Esophagus squamous epithelium (tissue), 5 donors: ENCODE results near the gene CWC15. TPM values are rescaled to one million over a fixed set of nuclear protein-coding genes. Genes with fewer than 3 reads are reported as not detected.
"Not testable (repeated sequence)": the region's sequence is repeated elsewhere in the genome, so short reads cannot be mapped to it uniquely, and the experiment has no call there.

Source experiments
- DNase-seq: peaks from one replicate; lab custom pipeline; 2025; lab: John Stamatoyannopoulos, UW
- H3K27ac ChIP-seq, 4 donors: fragments of 200-600 bp; sonication (generic); one replicate each; pipeline ENCODE4 v1.5.1; 2016 to 2019; ENCODE audit warnings: mild to moderate bottlenecking in 1 of 4
- H3K27me3 ChIP-seq, 4 donors: fragments of 200-600 bp; sonication (generic); 1 replicate in 3 of 4; 2 replicates in 1 of 4; pipeline versions ENCODE4 v1.5.1 to v1.6.0; 2017 to 2021; ENCODE audit warnings: antibody characterized with exemption in 1 of 4
- H3K36me3 ChIP-seq, 3 donors: fragments of 200-600 bp; sonication (generic); one replicate each; pipeline ENCODE4 v1.5.1; 2016 to 2019
- H3K4me1 ChIP-seq, 3 donors: fragments of 200-600 bp; sonication (generic); one replicate each; pipeline ENCODE4 v1.5.1; 2017 to 2019
- H3K4me3 ChIP-seq, 4 donors: fragments of 200-600 bp; sonication (generic); 1 replicate in 3 of 4; 2 replicates in 1 of 4; pipeline ENCODE4 v1.5.1; 2016 to 2019; ENCODE audit warnings: mild to moderate bottlenecking in 2 of 4, moderate library complexity in 1 of 4
- H3K9me3 ChIP-seq, 3 donors: fragments of 200-600 bp; sonication (generic); one replicate each; pipeline ENCODE4 v1.5.1; 2016 to 2019
- POLR2A ChIP-seq, 4 donors: fragments of 450-650 bp; IDR thresholded peaks; one replicate each; pipeline ENCODE4 v1.6.1; 2017; ENCODE audit warnings: antibody characterized with exemption in 4 of 4, mild to moderate bottlenecking in 4 of 4, moderate library complexity in 3 of 4
- WGBS, 2 donors: methylation state at CpG; one replicate each; pipeline ENCODE4 v1.1.5; 2018; 5-methylcytosine and 5-hydroxymethylcytosine counted together
- intact Hi-C: fragments of 100-400 bp; cut with DNase I; formaldehyde crosslinking; loops from one replicate; pipeline ENCODE4 v1.15.0; 2022
- total RNA-seq, 4 donors: library from RNA; depleted of rRNA; stranded (reverse); fragments of >200 nt; gene quantifications; one replicate each; pipeline ENCODE4 v1.1.0, GENCODE V29; 2016
- TF ChIP-seq, protein P1 (sequence below), 6 experiments: fragments of 450-650 bp in 4 of 6; fragments of 200-600 bp in 2 of 6; sonication (generic) in 2 of 6; IDR thresholded peaks; one replicate each; pipeline ENCODE4 v1.5.1; 2016 to 2019; ENCODE audit warnings: antibody characterized with exemption in 6 of 6, mild to moderate bottlenecking in 4 of 6, moderate library complexity in 4 of 6
- donor health status: DM: yes; HTN: yes; CAD: no.

CWC15 gene
- total RNA-seq, 4 donors from 2014 or later, result 29.3 to 52.6 (median 37.6) TPM

DNA sequence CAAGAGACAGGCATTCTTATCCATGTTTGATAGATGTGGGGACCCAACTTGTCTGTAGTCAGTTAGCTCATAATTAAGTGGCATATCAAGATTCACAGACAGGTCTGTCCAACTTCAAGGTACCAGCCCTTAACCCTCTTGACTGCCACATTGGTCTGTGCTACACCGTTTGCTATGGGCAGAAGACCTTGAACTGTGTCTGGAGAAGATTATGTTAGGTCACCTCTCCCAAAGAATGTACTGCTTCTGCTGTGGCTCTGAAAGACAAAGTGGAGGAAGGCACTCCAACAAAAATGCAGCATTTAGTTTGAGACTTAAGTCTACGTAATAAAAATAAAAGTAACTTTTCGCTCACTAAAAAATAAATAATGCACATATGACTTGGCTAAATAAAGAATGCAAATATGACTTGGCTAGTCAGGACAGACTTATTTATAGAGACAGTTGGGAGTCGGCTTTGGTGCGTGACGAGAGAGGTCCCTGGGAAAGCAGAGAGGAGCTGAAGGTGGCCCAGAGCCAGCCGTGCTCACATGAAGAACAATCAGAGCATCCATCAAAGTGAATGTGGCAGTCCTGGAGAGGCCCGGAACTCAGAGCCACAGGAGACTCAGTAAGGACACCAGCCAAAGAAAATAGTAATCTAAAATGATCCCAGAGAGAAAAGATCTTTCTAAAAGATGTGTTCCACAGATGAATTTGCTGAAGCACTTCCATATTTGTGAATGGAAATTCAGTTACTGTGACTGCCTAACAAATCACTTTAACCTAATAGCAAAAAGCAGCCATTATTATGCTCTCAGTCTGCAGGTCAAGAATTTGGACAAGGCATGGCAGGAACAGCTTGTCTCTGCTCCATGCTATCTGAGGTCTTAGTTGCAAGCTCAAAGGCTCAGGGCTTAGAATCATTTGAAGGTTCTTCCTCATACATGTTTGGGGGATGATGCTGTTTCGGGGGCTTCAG lies 35.0 kb downstream of the CWC15 start:
- Histone ChIP-seq H3K27me3 (no peaks in the 10 kb centered on the region), H3K4me1 (peaks cover 0 to 30% (median 9%) of the 10 kb centered on the region in 3 donors), H3K9me3 (no peaks in the 10 kb centered on the region), H3K36me3 (no peaks in the 10 kb centered on the region), H3K27ac (peak overlapping the region in 3 of 4 donors; percentile 52 to 75 (median 62)), H3K4me3 (no peak overlapping the region)
- TF ChIP-seq POLR2A (IDR thresholded peaks at IDR 0.05), result no peak
- intact Hi-C loops, result no loop called here
- WGBS, 2 donors, result 28 to 34% methylated on average over 8 to 9 of the region's 9 CpGs
- DNase-seq, result no peak

DNA sequence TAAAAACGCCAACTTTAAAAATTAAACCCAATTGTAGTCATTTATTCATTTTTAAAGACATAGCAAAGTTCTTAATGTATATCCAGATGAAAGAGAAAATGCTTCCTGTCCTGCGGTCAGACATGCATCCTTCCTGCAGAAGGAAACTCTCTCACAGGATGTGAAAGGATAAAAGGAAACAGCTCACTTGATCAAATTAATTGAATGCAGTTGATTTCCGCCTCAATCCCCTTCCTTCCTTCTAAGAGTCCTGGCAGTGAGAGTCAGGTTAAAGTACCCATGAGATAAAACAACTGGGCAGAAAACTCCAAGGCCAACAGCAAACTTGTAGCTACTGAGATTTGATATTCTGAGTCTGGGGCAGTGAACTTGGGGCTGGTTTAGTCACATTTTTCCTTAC lies 38.5 kb downstream of the CWC15 start:
- H3K4me3 ChIP-seq, result no peak overlapping the region
- no peak for DNase-seq
- H3K9me3 ChIP-seq, result no peaks in the 10 kb centered on the region
- intact Hi-C loops, result no loop called here
- peak overlapping the region in 2 of 4 donors; percentile 54 to 58 for H3K27ac ChIP-seq
- no peaks in the 10 kb centered on the region for H3K36me3 ChIP-seq
- peaks cover 0 to 36% (median 9%) of the 10 kb centered on the region in 3 donors for H3K4me1 ChIP-seq
- TF ChIP-seq, protein P1, sequence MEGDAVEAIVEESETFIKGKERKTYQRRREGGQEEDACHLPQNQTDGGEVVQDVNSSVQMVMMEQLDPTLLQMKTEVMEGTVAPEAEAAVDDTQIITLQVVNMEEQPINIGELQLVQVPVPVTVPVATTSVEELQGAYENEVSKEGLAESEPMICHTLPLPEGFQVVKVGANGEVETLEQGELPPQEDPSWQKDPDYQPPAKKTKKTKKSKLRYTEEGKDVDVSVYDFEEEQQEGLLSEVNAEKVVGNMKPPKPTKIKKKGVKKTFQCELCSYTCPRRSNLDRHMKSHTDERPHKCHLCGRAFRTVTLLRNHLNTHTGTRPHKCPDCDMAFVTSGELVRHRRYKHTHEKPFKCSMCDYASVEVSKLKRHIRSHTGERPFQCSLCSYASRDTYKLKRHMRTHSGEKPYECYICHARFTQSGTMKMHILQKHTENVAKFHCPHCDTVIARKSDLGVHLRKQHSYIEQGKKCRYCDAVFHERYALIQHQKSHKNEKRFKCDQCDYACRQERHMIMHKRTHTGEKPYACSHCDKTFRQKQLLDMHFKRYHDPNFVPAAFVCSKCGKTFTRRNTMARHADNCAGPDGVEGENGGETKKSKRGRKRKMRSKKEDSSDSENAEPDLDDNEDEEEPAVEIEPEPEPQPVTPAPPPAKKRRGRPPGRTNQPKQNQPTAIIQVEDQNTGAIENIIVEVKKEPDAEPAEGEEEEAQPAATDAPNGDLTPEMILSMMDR (IDR thresholded peaks at IDR 0.05), result no peak
- TF ChIP-seq POLR2A (IDR thresholded peaks at IDR 0.05), result no peak
- no peaks in the 10 kb centered on the region for H3K27me3 ChIP-seq
- WGBS, 2 donors, result 73 to 79% methylated on average over 3 of the region's 3 CpGs

DNA sequence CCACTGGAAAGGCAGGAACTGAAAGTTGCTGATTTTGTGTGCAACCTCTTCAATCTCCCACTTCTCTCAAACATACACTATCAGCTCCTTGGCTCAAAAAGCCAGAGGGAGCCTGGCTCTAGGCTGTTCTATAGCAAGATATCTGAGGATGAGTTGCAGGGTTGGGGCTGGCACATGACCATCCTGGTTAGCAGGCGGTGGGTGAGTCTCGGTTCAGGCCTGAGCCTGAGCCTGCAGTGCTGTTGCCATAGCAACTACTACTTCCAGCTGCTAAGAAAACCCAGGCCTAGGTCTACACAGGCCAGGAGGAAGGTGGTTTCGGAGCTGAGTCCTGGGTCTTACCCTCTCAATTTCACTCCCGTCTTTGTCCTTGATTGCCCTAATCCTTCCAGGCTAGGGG lies 39.0 kb downstream of the CWC15 start:
- intact Hi-C loops, result no loop called here
- Histone ChIP-seq H3K36me3 (no peaks in the 10 kb centered on the region), H3K9me3 (no peaks in the 10 kb centered on the region), H3K4me1 (peaks cover 0 to 36% (median 9%) of the 10 kb centered on the region in 3 donors), H3K27me3 (no peaks in the 10 kb centered on the region), H3K27ac (peak overlapping the region in 3 of 4 donors; percentile 1 to 58 (median 54)), H3K4me3 (no peak overlapping the region)
- no peak for DNase-seq
- WGBS, 2 donors, result 52 to 58% methylated on average over 4 of the region's 4 CpGs
- no peak for TF ChIP-seq POLR2A (IDR thresholded peaks at IDR 0.05)
- TF ChIP-seq, protein P1 (IDR thresholded peaks at IDR 0.05), result no peak

DNA sequence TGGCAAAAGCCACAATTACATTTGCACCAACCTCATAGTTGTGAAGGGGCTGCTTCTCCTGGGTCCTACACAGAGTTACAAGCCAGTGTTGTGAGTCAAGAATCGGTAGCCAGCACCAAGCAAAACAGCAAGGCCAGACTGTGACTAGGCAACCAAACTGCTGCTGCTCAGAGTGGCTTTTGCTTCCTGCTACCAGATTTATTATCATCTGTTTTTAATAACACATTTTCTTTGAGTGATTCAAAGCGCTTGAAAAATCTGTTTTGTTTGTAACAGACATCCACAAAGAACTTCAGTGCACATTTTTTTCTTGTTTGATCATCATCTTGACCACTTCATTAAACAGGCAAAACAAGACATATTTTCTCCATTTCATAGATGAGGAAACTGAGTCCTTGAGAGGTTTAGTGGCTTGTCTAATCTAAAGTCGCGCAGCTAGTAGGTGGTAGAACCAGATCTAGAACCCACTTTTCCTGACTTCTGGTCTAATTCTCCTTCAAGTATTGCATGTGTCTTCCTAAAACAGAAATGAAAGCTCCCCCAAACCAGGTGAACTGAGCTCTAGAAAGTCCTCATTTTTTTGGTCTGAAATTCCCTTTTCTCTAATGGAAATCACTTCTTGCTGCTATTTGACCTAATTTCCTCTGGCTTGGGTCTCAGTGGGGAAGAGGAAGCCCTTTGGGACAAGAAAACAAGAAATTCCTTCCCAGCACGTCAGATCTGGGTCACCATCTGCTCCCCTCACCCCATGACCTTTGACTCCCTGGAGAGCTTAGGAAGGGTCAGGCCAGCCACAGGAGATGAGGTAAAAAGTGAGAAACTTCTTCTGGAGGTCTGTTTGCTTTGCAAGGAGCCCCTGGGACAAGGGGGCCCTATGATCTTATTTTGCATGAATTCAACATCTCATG lies 39.9 kb downstream of the CWC15 start:
- H3K27me3 ChIP-seq, result no peaks in the 10 kb centered on the region
- H3K27ac ChIP-seq, result peak overlapping the region in 3 of 4 donors; percentile 8 to 57 (median 42)
- H3K4me1 ChIP-seq, result peaks cover 0 to 29% (median 6%) of the 10 kb centered on the region in 3 donors
- H3K9me3 ChIP-seq, result no peaks in the 10 kb centered on the region
- intact Hi-C loops, result no loop called here
- DNase-seq, result no peak
- WGBS, 2 donors, result 53 to 65% methylated on average over 5 of the region's 5 CpGs
- no peak overlapping the region for H3K4me3 ChIP-seq
- no peak for TF ChIP-seq POLR2A (IDR thresholded peaks at IDR 0.05)
- TF ChIP-seq, protein P1 (IDR thresholded peaks at IDR 0.05), result no peak
- H3K36me3 ChIP-seq, result no peaks in the 10 kb centered on the region

DNA sequence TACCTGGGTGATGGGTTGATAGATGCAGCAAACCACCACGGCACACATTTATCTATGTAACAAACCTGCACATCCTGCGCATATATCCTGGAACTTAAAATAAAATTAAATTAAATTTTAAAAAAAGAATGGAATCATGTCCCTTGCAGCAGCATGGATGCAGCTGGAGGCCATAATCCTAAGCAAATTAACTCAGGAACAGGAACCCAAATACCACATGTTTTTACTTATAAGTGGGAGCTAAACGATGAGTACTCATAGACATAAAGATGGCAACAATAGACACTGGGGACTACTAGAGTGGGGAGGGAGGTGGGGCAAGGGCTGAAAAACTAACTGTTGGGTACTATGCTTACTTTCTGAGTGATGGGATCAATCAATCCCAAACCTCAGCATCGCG lies 40.9 kb downstream of the CWC15 start:
- intact Hi-C loops, result no loop called here
- Histone ChIP-seq H3K4me1 (peaks cover 0 to 31% (median 15%) of the 10 kb centered on the region in 3 donors), H3K9me3 (no peaks in the 10 kb centered on the region), H3K4me3 (no peak overlapping the region), H3K27me3 (no peaks in the 10 kb centered on the region), H3K27ac (peak overlapping the region in 2 of 4 donors; percentile 8 to 57), H3K36me3 (no peaks in the 10 kb centered on the region)
- TF ChIP-seq, protein P1 (IDR thresholded peaks at IDR 0.05), result no peak
- TF ChIP-seq POLR2A (IDR thresholded peaks at IDR 0.05), result no peak
- no peak for DNase-seq
- WGBS, 2 donors, result 93 to 96% methylated on average over 5 of the region's 5 CpGs

DNA sequence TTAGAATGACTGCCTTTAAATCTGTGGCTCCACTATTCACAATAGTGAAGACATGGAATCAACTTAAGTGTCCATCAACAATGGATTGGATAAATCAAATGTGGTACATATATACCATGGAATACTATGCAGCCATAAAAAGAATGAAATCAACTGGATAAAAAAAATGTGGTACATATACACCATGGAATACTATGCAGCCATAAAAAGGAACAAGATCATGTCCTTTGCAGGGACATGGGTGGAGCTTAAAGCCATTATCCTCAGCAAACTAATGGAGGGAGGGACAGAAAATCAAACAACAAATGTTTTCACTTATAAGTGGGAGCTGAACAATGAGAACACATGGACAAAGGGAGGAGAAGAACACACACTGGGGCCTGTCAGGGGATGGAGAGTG lies 41.3 kb downstream of the CWC15 start:
- H3K27ac ChIP-seq, intact Hi-C loops: not testable (repeated sequence)
- H3K4me1 ChIP-seq, result peaks cover 0 to 35% (median 19%) of the 10 kb centered on the region in 3 donors

More for the DNA sequence above, 41.3 kb downstream of the CWC15 start:
- H3K4me3 ChIP-seq, H3K36me3 ChIP-seq, DNase-seq, H3K9me3 ChIP-seq, H3K27me3 ChIP-seq: not testable (repeated sequence)
